ENCODE results near the gene DGKB. TPM values are rescaled to one million over a fixed set of nuclear protein-coding genes. Genes with fewer than 3 reads are reported as not detected.

The DGKB gene
- total RNA-seq, 1 experiment from 2014 or later = 0.48 TPM

DNA sequence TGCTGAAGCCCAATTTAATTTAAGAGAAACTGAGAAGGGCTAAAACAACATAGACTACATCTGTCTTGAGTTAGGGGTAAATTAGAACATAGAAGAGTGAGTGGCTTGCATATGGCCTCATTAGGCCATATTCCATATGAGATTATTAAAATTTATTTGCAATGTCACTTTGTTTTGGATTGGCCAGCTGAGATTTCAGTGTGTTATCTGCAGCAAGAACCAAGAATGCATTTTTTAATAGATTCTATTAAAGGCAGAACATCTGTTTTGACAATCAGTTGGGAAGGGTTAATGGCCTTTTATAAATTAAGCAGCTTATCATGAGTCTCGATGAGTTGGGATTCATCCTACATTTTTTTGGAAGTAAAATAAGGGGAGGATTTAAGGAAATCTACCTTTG, 236.2 kb downstream of the DGKB start:
- H3K9me2 ChIP-seq (ENCODE audit: insufficient read depth) = no peaks in the 10 kb centered on the region
- ChIA-PET CTCF (no interaction called here), POLR2A (ENCODE audit: unreplicated experiment) (interaction anchor here (0.6 kb wide), 1 partner anchor 651 kb away, joined by 17 read pairs; no protein-coding TSS in a partner anchor)
- no peaks in the 10 kb centered on the region for H3K27me3 ChIP-seq (ENCODE audit: insufficient read depth, low read depth)
- no peaks in the 10 kb centered on the region for H3K4me1 ChIP-seq (replicated peaks; ENCODE audit: insufficient read depth)
- no peaks in the 10 kb centered on the region for H3K36me3 ChIP-seq (ENCODE audit: low read depth)
- H3K27ac ChIP-seq = no peak overlapping the region
- no peak overlapping the region for H3K4me2 ChIP-seq
- BruUV-seq (replicated peaks) = no TSS peak
- no peaks in the 10 kb centered on the region for H4K20me1 ChIP-seq (ENCODE audit: insufficient read depth)
- TF ChIP-seq, protein P1, sequence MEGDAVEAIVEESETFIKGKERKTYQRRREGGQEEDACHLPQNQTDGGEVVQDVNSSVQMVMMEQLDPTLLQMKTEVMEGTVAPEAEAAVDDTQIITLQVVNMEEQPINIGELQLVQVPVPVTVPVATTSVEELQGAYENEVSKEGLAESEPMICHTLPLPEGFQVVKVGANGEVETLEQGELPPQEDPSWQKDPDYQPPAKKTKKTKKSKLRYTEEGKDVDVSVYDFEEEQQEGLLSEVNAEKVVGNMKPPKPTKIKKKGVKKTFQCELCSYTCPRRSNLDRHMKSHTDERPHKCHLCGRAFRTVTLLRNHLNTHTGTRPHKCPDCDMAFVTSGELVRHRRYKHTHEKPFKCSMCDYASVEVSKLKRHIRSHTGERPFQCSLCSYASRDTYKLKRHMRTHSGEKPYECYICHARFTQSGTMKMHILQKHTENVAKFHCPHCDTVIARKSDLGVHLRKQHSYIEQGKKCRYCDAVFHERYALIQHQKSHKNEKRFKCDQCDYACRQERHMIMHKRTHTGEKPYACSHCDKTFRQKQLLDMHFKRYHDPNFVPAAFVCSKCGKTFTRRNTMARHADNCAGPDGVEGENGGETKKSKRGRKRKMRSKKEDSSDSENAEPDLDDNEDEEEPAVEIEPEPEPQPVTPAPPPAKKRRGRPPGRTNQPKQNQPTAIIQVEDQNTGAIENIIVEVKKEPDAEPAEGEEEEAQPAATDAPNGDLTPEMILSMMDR (conservative IDR thresholded peaks at IDR 0.05) = no peak
- no peak for TF ChIP-seq EZH2 (IDR thresholded peaks at IDR 0.05; ENCODE audit: low read depth)
- no peak for DNase-seq
- intact Hi-C loops (cut with micrococcal nuclease; ENCODE audit: unreplicated experiment) = no loop called here
- H3K9me3 ChIP-seq (ENCODE audit: insufficient read depth, low read depth) = no peaks in the 10 kb centered on the region
- no peaks in the 10 kb centered on the region for H3F3A ChIP-seq (ENCODE audit: insufficient read depth, low read depth)
- no peak overlapping the region for H2AFZ ChIP-seq
- H3K79me2 ChIP-seq (ENCODE audit: low read depth) = no peaks in the 10 kb centered on the region
- no peak overlapping the region for H3K4me3 ChIP-seq

DNA sequence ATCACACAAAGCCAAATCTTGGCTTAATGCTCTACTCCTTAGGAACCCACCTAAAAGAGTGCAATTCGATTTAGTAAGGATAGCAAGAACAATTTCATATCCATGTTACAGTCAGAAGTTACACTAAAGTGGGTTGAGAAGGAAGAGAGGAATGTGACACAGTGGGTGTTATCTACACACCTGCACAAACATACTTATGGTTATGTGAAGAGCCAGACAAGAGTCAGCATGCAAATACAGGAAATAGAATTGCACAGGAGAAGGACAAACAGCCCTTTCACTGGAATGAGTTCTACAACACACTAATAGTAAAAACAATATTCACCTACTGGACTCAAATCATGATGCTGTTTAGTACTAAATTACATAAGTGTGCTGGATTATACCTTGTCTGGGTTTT, 262.8 kb downstream of the DGKB start:
- DNase-seq = no peak
- POLR2A ChIA-PET (ENCODE audit: unreplicated experiment) = no interaction called here
- Histone ChIP-seq H3K9me3 (ENCODE audit: insufficient read depth, low read depth) (0 out of 2 replicates have a peak, but pooled peaks cover 6% of the 10 kb centered on the region), H3K27ac (no peak overlapping the region), H3F3A (ENCODE audit: insufficient read depth, low read depth) (no peaks in the 10 kb centered on the region), H2AFZ (no peak overlapping the region; the same call in 1 of the 2 replicates), H3K4me3 (no peak overlapping the region), H3K27me3 (ENCODE audit: insufficient read depth, low read depth) (no peaks in the 10 kb centered on the region), H4K20me1 (ENCODE audit: insufficient read depth) (no peaks in the 10 kb centered on the region), H3K4me2 (no peak overlapping the region), H3K79me2 (ENCODE audit: low read depth) (no peaks in the 10 kb centered on the region), H3K36me3 (ENCODE audit: low read depth) (no peaks in the 10 kb centered on the region), H3K4me1 (replicated peaks; ENCODE audit: insufficient read depth) (no peaks in the 10 kb centered on the region), H3K9me2 (ENCODE audit: insufficient read depth) (no peaks in the 10 kb centered on the region)
- BruUV-seq (replicated peaks) = no TSS peak
- TF ChIP-seq EZH2 (IDR thresholded peaks at IDR 0.05; ENCODE audit: low read depth) = no peak
- TF ChIP-seq, protein P1 (conservative IDR thresholded peaks at IDR 0.05) = no peak
- CTCF ChIA-PET = no interaction called here
- intact Hi-C loops (cut with micrococcal nuclease; ENCODE audit: unreplicated experiment) = no loop called here

DNA sequence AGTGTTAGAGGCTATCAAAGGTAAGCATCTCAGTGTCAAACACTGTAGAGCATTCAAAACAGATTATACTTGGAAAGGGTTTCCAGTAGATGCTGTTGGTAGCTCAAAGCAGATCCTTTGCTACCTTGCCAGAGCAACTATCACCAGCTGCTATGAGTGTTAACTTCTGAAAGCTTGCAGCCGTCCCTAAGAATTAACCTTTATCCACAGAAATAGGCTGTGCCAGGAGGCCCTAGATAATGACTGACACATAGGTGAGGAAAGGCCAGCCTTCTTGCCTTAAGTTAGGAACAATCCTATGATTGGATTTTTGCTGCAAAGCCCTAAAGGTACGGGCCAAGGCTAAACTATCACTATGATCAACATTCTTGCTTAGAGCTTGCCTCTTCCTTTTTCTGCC, 263.2 kb downstream of the DGKB start:
- CTCF ChIA-PET = no interaction called here

More for the DNA sequence above, 263.2 kb downstream of the DGKB start:
- Histone ChIP-seq H3K4me1 (replicated peaks; ENCODE audit: insufficient read depth) (no peaks in the 10 kb centered on the region), H3K27me3 (ENCODE audit: insufficient read depth, low read depth) (no peaks in the 10 kb centered on the region), H4K20me1 (ENCODE audit: insufficient read depth) (no peaks in the 10 kb centered on the region), H3K79me2 (ENCODE audit: low read depth) (no peaks in the 10 kb centered on the region), H3K27ac (no peak overlapping the region), H3K36me3 (ENCODE audit: low read depth) (no peaks in the 10 kb centered on the region), H2AFZ (no peak overlapping the region; the same call in 1 of the 2 replicates), H3K4me3 (no peak overlapping the region), H3K9me3 (ENCODE audit: insufficient read depth, low read depth) (0 out of 2 replicates have a peak, but pooled peaks cover 1% of the 10 kb centered on the region), H3F3A (ENCODE audit: insufficient read depth, low read depth) (no peaks in the 10 kb centered on the region), H3K4me2 (no peak overlapping the region), H3K9me2 (ENCODE audit: insufficient read depth) (no peaks in the 10 kb centered on the region)
- intact Hi-C loops (cut with micrococcal nuclease; ENCODE audit: unreplicated experiment) = no loop called here
- POLR2A ChIA-PET (ENCODE audit: unreplicated experiment) = no interaction called here
- TF ChIP-seq, protein P1 (conservative IDR thresholded peaks at IDR 0.05) = no peak
- no peak for TF ChIP-seq EZH2 (IDR thresholded peaks at IDR 0.05; ENCODE audit: low read depth)
- no peak for DNase-seq
- no TSS peak for BruUV-seq (replicated peaks)

Measured in PC-9 (cell line).